K562 (cell line): Measurements from ENCODE around the gene GABRP. TPM values are rescaled to one million over a fixed set of nuclear protein-coding genes. Genes with fewer than 3 reads are reported as not detected.

Experiments used
- ATAC-seq: fragments of 200-7000 bp; cut with Tn5 transposase; 3 replicates; pipeline ENCODE4 v1.9.1; 2020; ENCODE audit warnings: moderate library complexity
- BruUV-seq: library from RNA; stranded (reverse); fragments of 400-500 nt; replicated peaks from 2 replicates; lab custom pipeline; 2021; lab: Mats Ljungman, UMichigan
- CTCF ChIA-PET: fragments of 300-600 bp; formaldehyde crosslinking; extraction: SDS; loops from one replicate; lab custom pipeline; 2021; ENCODE audit warnings: low intra/inter-chr PET ratio; lab: Yijun Ruan, JAX
- POLR2A ChIA-PET: fragments of 300-600, 350-650 bp; sonication (Branson Sonifier 250); formaldehyde crosslinking; extraction: SDS; loops from one replicate; lab custom pipeline; 2021; ENCODE audit warnings: antibody characterized with exemption, inconsistent platforms; lab: Yijun Ruan, JAX
- DNase-seq, 4 experiments: peaks; one replicate each; pipeline versions ENCODE4 v3.0.0 to v3.0.0-alpha.2; 2011 to 2018; ENCODE audit warnings: low spot score in 3 of 4, mixed read lengths in 3 of 4; ENCODE audit errors: extremely low read depth in 1 of 4
- FAIRE-seq: peaks from 2 replicates; lab custom pipeline; 2011; peaks lifted over from hg19 to GRCh38; lab: Jason Lieb, UNC
- H2AFZ ChIP-seq: 2 replicates; pipeline ENCODE4 v1.6.0; 2011; ENCODE audit warnings: low read depth, low read length, control low read depth, inconsistent platforms
- H3K27ac ChIP-seq: fragments of 200-600 bp; 3 replicates; pipeline ENCODE4 v1.8.0; 2011; ENCODE audit warnings: low read depth, mild to moderate bottlenecking, control low read depth, inconsistent platforms, low read length, moderate library complexity, mixed read lengths; ENCODE audit errors: extremely low read depth
- H3K27me3 ChIP-seq, 2 experiments: fragments of 300-600 bp in 1 of 2; 2 replicates in 1 of 2; 3 replicates in 1 of 2; pipeline versions ENCODE4 v1.6.0 to v1.8.0; 2011; ENCODE audit warnings: inconsistent platforms in 2 of 2, low read length in 2 of 2, mild to moderate bottlenecking in 1 of 2, mixed read lengths in 1 of 2, moderate library complexity in 1 of 2; ENCODE audit not compliant: control insufficient read depth in 2 of 2, insufficient read depth in 2 of 2
- H3K36me3 ChIP-seq: fragments of 300-600 bp; 3 replicates; pipeline ENCODE4 v1.8.0; 2011; ENCODE audit warnings: mild to moderate bottlenecking, low read length, inconsistent platforms; ENCODE audit not compliant: control insufficient read depth, insufficient read depth
- H3K4me1 ChIP-seq, 2 experiments: fragments of 200-600 bp in 1 of 2; replicated peaks in 1 of 2; 2 replicates in 1 of 2; 3 replicates in 1 of 2; pipeline versions ENCODE4 v1.5.1 to v1.8.0; 2011; ENCODE audit warnings: inconsistent platforms in 2 of 2, low read length in 2 of 2, mild to moderate bottlenecking in 1 of 2, mixed read lengths in 1 of 2, moderate library complexity in 1 of 2; ENCODE audit not compliant: control insufficient read depth in 2 of 2, insufficient read depth in 2 of 2
- H3K4me2 ChIP-seq: 2 replicates; pipeline ENCODE4 v1.6.1; 2011; ENCODE audit warnings: low read length, control low read depth, inconsistent platforms, mixed read lengths; ENCODE audit not compliant: insufficient read depth
- H3K4me3 ChIP-seq: fragments of 200-600 bp; sonication (generic), shearing (Covaris generic); 2 replicates; pipeline ENCODE4 v1.5.1; 2016; ENCODE audit warnings: control low read depth, inconsistent platforms
- H3K79me2 ChIP-seq: fragments of 200-600 bp; 3 replicates; pipeline ENCODE4 v1.8.0; 2011; ENCODE audit warnings: low read length, inconsistent platforms; ENCODE audit not compliant: control insufficient read depth, insufficient read depth
- H3K9ac ChIP-seq, 2 experiments: 2 replicates each; pipeline versions ENCODE4 v1.6.0 to v1.6.1; 2011; ENCODE audit warnings: low read depth in 2 of 2, low read length in 2 of 2, control low read depth in 1 of 2, inconsistent platforms in 1 of 2, mild to moderate bottlenecking in 1 of 2, mixed read lengths in 1 of 2; ENCODE audit not compliant: insufficient read depth in 1 of 2
- H3K9me1 ChIP-seq: one replicate; pipeline ENCODE4 v1.6.0; 2011; ENCODE audit warnings: inconsistent platforms, mild to moderate bottlenecking, low read length, moderate library complexity; ENCODE audit not compliant: control insufficient read depth, insufficient read depth
- H3K9me3 ChIP-seq: replicated peaks from 2 replicates; pipeline ENCODE4 v1.5.1; 2011; ENCODE audit warnings: low read depth, low read length, inconsistent platforms; ENCODE audit not compliant: control insufficient read depth, insufficient read depth
- H4K20me1 ChIP-seq: replicated peaks from 2 replicates; pipeline ENCODE4 v1.6.1; 2011; ENCODE audit warnings: low read length, inconsistent platforms, mixed read lengths; ENCODE audit not compliant: control insufficient read depth, insufficient read depth
- CSDE1 ChIP-seq, 2 experiments: fragments of 450-650 bp; IDR thresholded peaks; 2 replicates each; pipeline ENCODE4 v1.6.1; 2016; ENCODE audit warnings: mild to moderate bottlenecking in 1 of 2
- ELF4 ChIP-seq: fragments of 450-650 bp; formaldehyde crosslinking; IDR thresholded peaks from 2 replicates; pipeline ENCODE4 v1.4.0; 2022; ENCODE audit warnings: missing genetic modification characterization
- HBP1 ChIP-seq: fragments of 450-650 bp; formaldehyde crosslinking; IDR thresholded peaks from 2 replicates; pipeline ENCODE4 v1.4.0; 2022; ENCODE audit warnings: missing genetic modification characterization
- POLR2H ChIP-seq: IDR thresholded peaks from 2 replicates; pipeline ENCODE4 v1.6.1; 2016; ENCODE audit warnings: missing genetic modification characterization, low read depth, mild to moderate bottlenecking, control low read depth, missing compliant biosample characterization, moderate library complexity
- RNF219 ChIP-seq: fragments of 250-450 bp; sonication (Bioruptor Pico); IDR thresholded peaks from 2 replicates; pipeline ENCODE4 v1.5.0; 2022; ENCODE audit warnings: mild to moderate bottlenecking
- ZNF12 ChIP-seq: sonication (generic); formaldehyde crosslinking; IDR thresholded peaks from 2 replicates; pipeline ENCODE4 v1.4.0; 2020; ENCODE audit warnings: mild to moderate bottlenecking, missing genetic modification reagents
- WGBS: fragments of 100-300 bp; shearing (Covaris generic); methylation state at CpG from one replicate; pipeline ENCODE4 v1.1.6; 2016; ENCODE audit warnings: low coverage, mixed read lengths; ENCODE audit not compliant: insufficient coverage; ENCODE audit errors: missing lambda C conversion rate; 5-methylcytosine and 5-hydroxymethylcytosine counted together
- in situ Hi-C: fragments of 300-500 bp; cut with MboI; formaldehyde crosslinking; loops from 4 replicates; pipeline ENCODE4 v1.15.0; 2018; ENCODE audit warnings: inconsistent platforms, mixed read lengths
- intact Hi-C: fragments of 100-400 bp; cut with micrococcal nuclease; formaldehyde crosslinking; loops from 2 replicates; pipeline ENCODE4 v1.14.2; 2022
- polyA plus RNA-seq, 8 experiments: library from polyadenylated mRNA; depleted of rRNA in 4 of 8; stranded (reverse) in 5 of 8; unstranded in 3 of 8; fragments of >200 nt; fragmentation: Nextera tagmentation in 2 of 8; fragmentation: Illumina TruSeq in 1 of 8; extraction: Ambion mirVana in 2 of 8; extraction: Trizol in 1 of 8; gene quantifications; 2 replicates each; pipeline versions ENCODE4 v1.2.1 to v1.2.3, GENCODE V29; 2011 to 2014; ENCODE audit warnings: inconsistent platforms in 1 of 8, missing spikeins in 1 of 8
- total RNA-seq, 7 experiments: library from RNA; depleted of rRNA in 6 of 7; stranded (reverse); fragments of >200 nt in 6 of 7; fragmentation: Illumina TruSeq in 2 of 7; extraction: Trizol in 2 of 7; gene quantifications; 2 replicates each; pipeline versions ENCODE4 v1.2.1 to v1.2.3, GENCODE V29; 2011 to 2021; ENCODE audit warnings: low replicate concordance in 1 of 7

GABRP gene
- total and polyA plus RNA-seq, 9 of the 15 experiments (the other 6 are each of a cell fraction or from before 2014, with no cell fraction given), result not detected

- no peak for TF ChIP-seq HBP1 (CRISPR knock-in tag)
- no peak for TF ChIP-seq RNF219 (CRISPR knock-in tag)
- no peak for TF ChIP-seq CSDE1 (IDR thresholded peaks at IDR 0.05)
- no peak for TF ChIP-seq POLR2H (tag)
- no peak for TF ChIP-seq ZNF12 (CRISPR knock-in tag)
- no peak for TF ChIP-seq ELF4
- Histone ChIP-seq H3K27me3 (peaks cover 2 to 23% of the 10 kb centered on the region in 2 experiments; a peak in 3 of 5 replicates), H3K36me3 (no peaks in the 10 kb centered on the region), H3K79me2 (no peaks in the 10 kb centered on the region), H3K27ac (no peak overlapping the region), H3K4me2 (no peak overlapping the region), H3K4me3 (no peak overlapping the region), H3K4me1 (peaks cover 0 to 9% of the 10 kb centered on the region in 2 experiments; a peak in 2 of 5 replicates), H3K9me1 (no peaks in the 10 kb centered on the region), H4K20me1 (no peaks in the 10 kb centered on the region; the same call in 1 of the 2 replicates), H2AFZ (no peak overlapping the region), H3K9me3 (no peaks in the 10 kb centered on the region), H3K9ac (no peak overlapping the region)
- 0% methylated on average over 11 of the region's 12 CpGs for WGBS
- ATAC-seq (no peak), FAIRE-seq (no peak), DNase-seq (no peak)
- ChIA-PET POLR2A (no interaction called here), CTCF (no interaction called here)
- intact Hi-C loops (loop anchor here (2.0 to 10.0 kb wide), 2 partner anchors 419 to 597 kb away; no protein-coding TSS in a partner anchor), in situ Hi-C loops (loop anchor here (10.0 kb wide), 1 partner anchor 589 kb away; no protein-coding TSS in a partner anchor)
- no TSS peak for BruUV-seq
Observed at GRCh38 chr5:170745481-170746071, 37.9 kb upstream of the GABRP start.
